ENCODE measurements around the gene ZNF613. TPM values are rescaled to one million over a fixed set of nuclear protein-coding genes. Genes with fewer than 3 reads are reported as not detected.

The ZNF613 gene
- total RNA-seq, 1 experiment from 2014 or later, result 3.1 TPM

DNA sequence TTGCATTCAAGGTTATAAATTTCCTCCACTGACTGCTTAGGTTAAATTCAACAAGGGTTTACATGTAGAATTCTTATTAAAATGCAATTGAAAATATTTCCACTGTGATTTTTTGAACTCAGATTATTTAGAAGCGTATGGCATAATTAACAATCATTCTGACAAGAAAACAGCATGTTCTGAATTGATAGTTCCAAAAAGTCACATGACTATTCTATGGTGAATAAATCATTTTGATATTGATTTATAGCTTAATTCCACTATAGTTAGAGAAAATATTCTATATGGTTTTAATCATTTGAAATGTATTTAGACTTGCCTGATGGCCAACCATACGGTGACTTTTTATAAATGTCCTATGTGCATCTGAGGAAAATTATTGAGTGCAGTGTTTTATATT is 42.6 kb upstream of the ZNF613 start:
- no TSS peak for BruUV-seq (replicated peaks)
- H3K27me3 ChIP-seq (ENCODE audit: low read length), result no peaks in the 10 kb centered on the region
- no peaks in the 10 kb centered on the region for H3F3A ChIP-seq (ENCODE audit: low read length, unreplicated experiment)
- no peak overlapping the region for H3K9ac ChIP-seq (ENCODE audit: low read length)
- H3K36me3 ChIP-seq (ENCODE audit: low read depth, low read length), result peaks cover 91% of the 10 kb centered on the region
- ChIA-PET CTCF (no interaction called here), POLR2A (ENCODE audit: unreplicated experiment) (no interaction called here)
- no peak overlapping the region for H3K27ac ChIP-seq (ENCODE audit: low read length)
- H4K20me1 ChIP-seq (ENCODE audit: low read length), result no peaks in the 10 kb centered on the region
- no peaks in the 10 kb centered on the region for H3K79me2 ChIP-seq (ENCODE audit: low read length)
- H3K9me2 ChIP-seq (replicated peaks; ENCODE audit: low read length), result no peaks in the 10 kb centered on the region
- no peak for ATAC-seq
- no peaks in the 10 kb centered on the region for H3K4me1 ChIP-seq (ENCODE audit: insufficient read depth, low read length)
- intact Hi-C loops (cut with micrococcal nuclease), result no loop called here
- no peak overlapping the region for H2AFZ ChIP-seq (ENCODE audit: low read length)
- TF ChIP-seq EZH2 (IDR thresholded peaks at IDR 0.05; ENCODE audit: low read length, unreplicated experiment) (no peak), EZH2phosphoT487 (IDR thresholded peaks at IDR 0.05; ENCODE audit: borderline replicate concordance, low read length) (no peak)
- TF ChIP-seq, protein P1, sequence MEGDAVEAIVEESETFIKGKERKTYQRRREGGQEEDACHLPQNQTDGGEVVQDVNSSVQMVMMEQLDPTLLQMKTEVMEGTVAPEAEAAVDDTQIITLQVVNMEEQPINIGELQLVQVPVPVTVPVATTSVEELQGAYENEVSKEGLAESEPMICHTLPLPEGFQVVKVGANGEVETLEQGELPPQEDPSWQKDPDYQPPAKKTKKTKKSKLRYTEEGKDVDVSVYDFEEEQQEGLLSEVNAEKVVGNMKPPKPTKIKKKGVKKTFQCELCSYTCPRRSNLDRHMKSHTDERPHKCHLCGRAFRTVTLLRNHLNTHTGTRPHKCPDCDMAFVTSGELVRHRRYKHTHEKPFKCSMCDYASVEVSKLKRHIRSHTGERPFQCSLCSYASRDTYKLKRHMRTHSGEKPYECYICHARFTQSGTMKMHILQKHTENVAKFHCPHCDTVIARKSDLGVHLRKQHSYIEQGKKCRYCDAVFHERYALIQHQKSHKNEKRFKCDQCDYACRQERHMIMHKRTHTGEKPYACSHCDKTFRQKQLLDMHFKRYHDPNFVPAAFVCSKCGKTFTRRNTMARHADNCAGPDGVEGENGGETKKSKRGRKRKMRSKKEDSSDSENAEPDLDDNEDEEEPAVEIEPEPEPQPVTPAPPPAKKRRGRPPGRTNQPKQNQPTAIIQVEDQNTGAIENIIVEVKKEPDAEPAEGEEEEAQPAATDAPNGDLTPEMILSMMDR (conservative IDR thresholded peaks at IDR 0.05; ENCODE audit: low read depth, low read length), result no peak
- H3K4me2 ChIP-seq (ENCODE audit: low read length), result no peak overlapping the region
- no peak overlapping the region for H3K4me3 ChIP-seq (ENCODE audit: low read length)
- no peak for DNase-seq
- peaks cover 87% of the 10 kb centered on the region for H3K9me3 ChIP-seq (ENCODE audit: low read length)

DNA sequence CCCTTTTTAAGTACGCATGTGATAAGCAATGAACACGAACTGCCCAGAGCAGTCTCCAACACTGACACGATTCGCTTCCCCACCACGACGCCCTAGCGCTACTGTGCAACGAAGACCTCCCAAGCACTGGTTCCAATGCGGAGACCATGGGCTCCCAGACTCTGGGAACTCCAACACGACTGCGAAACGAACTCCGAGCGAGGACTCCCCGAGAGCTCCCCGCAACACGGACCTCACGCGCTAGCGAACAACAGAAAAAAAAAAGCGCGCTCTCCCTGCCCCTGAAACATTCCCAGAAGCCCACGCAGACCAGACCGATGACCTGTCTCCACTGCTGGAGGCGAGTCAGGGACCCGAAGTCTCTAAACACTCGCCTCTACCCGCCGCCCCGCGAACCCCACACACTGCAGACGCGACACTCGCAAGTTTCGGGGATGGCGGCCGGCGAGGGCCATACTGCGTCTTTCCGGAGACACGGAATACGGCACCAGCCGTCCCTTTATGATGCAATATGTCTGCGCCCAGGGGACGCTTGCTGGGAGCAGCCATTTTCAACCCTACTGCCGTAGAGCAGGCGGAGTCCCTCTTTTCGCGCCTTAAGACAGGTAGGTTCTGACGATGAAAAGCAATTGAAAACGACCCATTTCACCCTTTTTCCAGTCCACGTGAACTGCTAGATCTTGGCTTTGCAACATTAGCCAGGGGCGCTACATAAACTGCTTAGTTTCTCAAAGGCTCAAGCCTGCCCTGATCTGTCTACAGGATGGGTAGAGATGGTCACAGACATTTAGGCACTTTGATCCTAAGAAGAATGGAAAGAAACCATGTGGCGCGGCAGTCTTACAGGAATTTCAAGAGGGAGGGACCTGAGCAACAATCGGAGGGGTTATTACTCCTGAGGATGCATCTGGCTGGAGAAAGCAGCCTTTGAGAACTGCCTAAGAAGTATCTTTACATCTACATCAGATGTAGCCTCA is 39.5 kb upstream of the ZNF613 start, which contains the start of gene ZNF577:
Gene ZNF577, minus strand, starts transcription at position 430 of the 977 bp plus-strand sequence. CDS start 7,569 bp downstream, outside the sequence.
- Histone ChIP-seq H3K4me1 (ENCODE audit: insufficient read depth, low read length) (no peaks in the 10 kb centered on the region), H3K9ac (ENCODE audit: low read length) (no peak within 1 kb of the TSS), H4K20me1 (ENCODE audit: low read length) (no peaks in the 10 kb centered on the region), H3K27ac (ENCODE audit: low read length) (no peak within 1 kb of the TSS), H3K79me2 (ENCODE audit: low read length) (no peaks in the 10 kb centered on the region), H2AFZ (ENCODE audit: low read length) (no peak within 1 kb of the TSS), H3K4me3 (ENCODE audit: low read length) (no peak within 1 kb of the TSS; the same call in 1 of the 2 replicates), H3K9me2 (replicated peaks; ENCODE audit: low read length) (no peaks in the 10 kb centered on the region), H3K27me3 (ENCODE audit: low read length) (no peaks in the 10 kb centered on the region), H3F3A (ENCODE audit: low read length, unreplicated experiment) (no peaks in the 10 kb centered on the region), H3K36me3 (ENCODE audit: low read depth, low read length) (peaks cover 94% of the 10 kb centered on the region), H3K4me2 (ENCODE audit: low read length) (no peak within 1 kb of the TSS), H3K9me3 (ENCODE audit: low read length) (peaks cover 86% of the 10 kb centered on the region)
- TF ChIP-seq EZH2 (IDR thresholded peaks at IDR 0.05; ENCODE audit: low read length, unreplicated experiment) (no peak), EZH2phosphoT487 (IDR thresholded peaks at IDR 0.05; ENCODE audit: borderline replicate concordance, low read length) (no peak)
- TF ChIP-seq, protein P1 (conservative IDR thresholded peaks at IDR 0.05; ENCODE audit: low read depth, low read length), result no peak
- ChIA-PET CTCF (no interaction called here), POLR2A (ENCODE audit: unreplicated experiment) (no interaction called here)
- intact Hi-C loops (cut with micrococcal nuclease), result no loop called here
- BruUV-seq (replicated peaks), result no TSS peak
- ATAC-seq (no peak), DNase-seq (no peak)

DNA sequence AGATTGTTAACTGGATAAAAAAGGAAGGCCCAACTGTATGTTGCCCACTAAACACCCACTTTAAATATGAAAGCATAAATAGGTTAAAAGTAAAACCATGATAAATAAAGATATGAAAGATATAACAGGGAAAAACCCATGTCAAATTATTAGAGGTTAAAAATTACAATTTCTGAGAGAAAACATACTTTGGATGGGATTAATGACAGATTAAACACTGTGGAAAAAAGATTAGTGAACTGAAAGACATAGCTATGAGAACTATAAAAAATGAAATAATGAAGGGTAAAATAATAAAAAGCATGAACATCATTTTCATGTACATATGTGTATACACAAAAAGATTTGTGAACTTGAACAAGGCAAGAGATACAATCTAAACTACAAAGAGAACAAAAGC is 37.3 kb upstream of the ZNF613 start:
- ATAC-seq (no peak), DNase-seq (no peak)
- intact Hi-C loops (cut with micrococcal nuclease), result no loop called here
- H3K4me2 ChIP-seq (ENCODE audit: low read length), result no peak overlapping the region
- no peaks in the 10 kb centered on the region for H3K79me2 ChIP-seq (ENCODE audit: low read length)
- H3K9ac ChIP-seq (ENCODE audit: low read length), result no peak overlapping the region
- H3K9me2 ChIP-seq (replicated peaks; ENCODE audit: low read length), result no peaks in the 10 kb centered on the region
- no peak overlapping the region; the same call in 1 of the 2 replicates for H3K4me3 ChIP-seq (ENCODE audit: low read length)
- H4K20me1 ChIP-seq (ENCODE audit: low read length), result no peaks in the 10 kb centered on the region
- BruUV-seq (replicated peaks), result no TSS peak
- CTCF ChIA-PET, result no interaction called here
- peaks cover 100% of the 10 kb centered on the region for H3K36me3 ChIP-seq (ENCODE audit: low read depth, low read length)
- H3K27ac ChIP-seq (ENCODE audit: low read length), result no peak overlapping the region
- no peak overlapping the region for H2AFZ ChIP-seq (ENCODE audit: low read length)
- H3K27me3 ChIP-seq (ENCODE audit: low read length), result no peaks in the 10 kb centered on the region
- TF ChIP-seq, protein P1 (conservative IDR thresholded peaks at IDR 0.05; ENCODE audit: low read depth, low read length), result no peak
- no peak for TF ChIP-seq EZH2phosphoT487 (IDR thresholded peaks at IDR 0.05; ENCODE audit: borderline replicate concordance, low read length)
- no peak for TF ChIP-seq EZH2 (IDR thresholded peaks at IDR 0.05; ENCODE audit: low read length, unreplicated experiment)
- no peaks in the 10 kb centered on the region for H3K4me1 ChIP-seq (ENCODE audit: insufficient read depth, low read length)
- H3F3A ChIP-seq (ENCODE audit: low read length, unreplicated experiment), result no peaks in the 10 kb centered on the region
- peaks cover 86% of the 10 kb centered on the region for H3K9me3 ChIP-seq (ENCODE audit: low read length)
- POLR2A ChIA-PET (ENCODE audit: unreplicated experiment), result no interaction called here
